Smooth muscle cell (in vitro differentiated cells): ENCODE measurements around the gene NCBP1. TPM values are rescaled to one million over a fixed set of nuclear protein-coding genes. Genes with fewer than 3 reads are reported as not detected.
A peak's percentile ranks its signal among the peaks of the same experiment; 100 is the strongest.
"Not testable (repeated sequence)": the region's sequence is repeated elsewhere in the genome, so short reads cannot be mapped to it uniquely, and the experiment has no call there.

Experiments
- DNase-seq: peaks from one replicate; lab custom pipeline; 2025; ENCODE audit not compliant: unreplicated experiment; lab: John Stamatoyannopoulos, UW
- H2AFZ ChIP-seq: fragments of 200-600 bp; sonication (generic); 2 replicates; pipeline ENCODE4 v1.6.0; 2016; ENCODE audit warnings: antibody characterized with exemption, low read depth, mild to moderate bottlenecking
- H3F3A ChIP-seq: fragments of 200-600 bp; sonication (generic); 2 replicates; pipeline ENCODE4 v1.6.0; 2017; ENCODE audit warnings: antibody characterized with exemption, low read depth
- H3K27ac ChIP-seq: fragments of 200-600 bp; sonication (generic); 2 replicates; pipeline ENCODE4 v1.5.1; 2016; ENCODE audit warnings: low read depth, mild to moderate bottlenecking
- H3K27me3 ChIP-seq: fragments of 200-600 bp; sonication (generic); 2 replicates; pipeline ENCODE4 v1.6.1; 2016; ENCODE audit warnings: low read depth, mild to moderate bottlenecking
- H3K36me3 ChIP-seq: fragments of 200-600 bp; sonication (generic); 2 replicates; pipeline ENCODE4 v1.5.1; 2016; ENCODE audit warnings: low read depth
- H3K4me1 ChIP-seq: fragments of 200-600 bp; sonication (generic); 2 replicates; pipeline ENCODE4 v1.5.1; 2016; ENCODE audit warnings: low read depth
- H3K4me2 ChIP-seq: fragments of 200-600 bp; sonication (generic); 2 replicates; pipeline ENCODE4 v1.6.0; 2016; ENCODE audit warnings: mild to moderate bottlenecking
- H3K4me3 ChIP-seq: fragments of 200-600 bp; sonication (generic); 2 replicates; pipeline ENCODE4 v1.5.1; 2016; ENCODE audit warnings: mild to moderate bottlenecking
- H3K79me2 ChIP-seq: fragments of 200-600 bp; sonication (generic); 2 replicates; pipeline ENCODE4 v1.6.0; 2016; ENCODE audit warnings: low read depth, mild to moderate bottlenecking
- H3K9ac ChIP-seq: fragments of 200-600 bp; sonication (generic); 2 replicates; pipeline ENCODE4 v1.6.0; 2016; ENCODE audit warnings: low read depth
- H3K9me3 ChIP-seq: fragments of 200-600 bp; sonication (generic); replicated peaks from 2 replicates; pipeline ENCODE4 v1.5.1; 2016; ENCODE audit warnings: low read depth
- H4K20me1 ChIP-seq: fragments of 200-600 bp; sonication (generic); 2 replicates; pipeline ENCODE4 v1.6.0; 2016; ENCODE audit warnings: low read depth
- CTCF ChIP-seq: fragments of 200-600 bp; sonication (generic); IDR thresholded peaks from 2 replicates; pipeline ENCODE4 v1.5.1; 2017; ENCODE audit warnings: borderline replicate concordance, mild to moderate bottlenecking, antibody characterized with exemption; ENCODE audit not compliant: insufficient read depth, poor library complexity, severe bottlenecking
- WGBS: methylation state at CpG from one replicate; pipeline ENCODE4 v1.1.7; 2016; ENCODE audit warnings: low lambda C conversion rate; 5-methylcytosine and 5-hydroxymethylcytosine counted together
- polyA plus RNA-seq: library from polyadenylated mRNA; unstranded; fragments of >200 nt; fragmentation: Nextera tagmentation; extraction: Ambion mirVana; gene quantifications from 2 replicates; pipeline ENCODE4 v1.2.1, GENCODE V29; 2016
- total RNA-seq: library from RNA; depleted of rRNA; stranded (reverse); fragments of >200 nt; gene quantifications from 2 replicates; pipeline ENCODE4 v1.2.3, GENCODE V29; 2014

The NCBP1 gene
- total and polyA plus RNA-seq, 2 experiments from 2014 or later: 21.2 to 29.5 TPM

DNA sequence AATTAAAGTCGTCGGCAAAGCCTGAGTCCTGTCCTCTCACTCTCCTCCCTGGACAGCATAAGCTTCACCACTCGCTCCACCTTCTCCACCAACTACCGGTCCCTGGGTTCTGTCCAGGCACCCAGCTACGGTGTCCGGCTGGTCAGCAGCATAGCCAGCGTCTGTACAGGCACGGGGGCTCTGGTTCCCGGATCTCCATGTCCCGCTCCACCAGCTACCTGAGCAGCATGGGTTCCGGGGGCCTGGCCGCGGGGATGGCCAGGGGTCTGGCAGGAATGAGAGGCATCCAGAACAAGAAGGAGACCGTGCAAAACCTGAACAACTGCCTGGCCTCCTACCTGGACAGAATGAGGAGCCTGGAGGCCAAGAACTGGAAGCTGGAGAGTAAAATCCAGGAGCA lies 65.2 kb downstream of the NCBP1 start:
- H3K36me3 ChIP-seq: no peaks in the 10 kb centered on the region
- H3K4me3 ChIP-seq: no peak overlapping the region
- no peaks in the 10 kb centered on the region for H3K27me3 ChIP-seq
- H4K20me1 ChIP-seq: peaks cover 22% of the 10 kb centered on the region
- H3K27ac ChIP-seq: no peak overlapping the region
- H3K4me1 ChIP-seq: peaks cover 16% of the 10 kb centered on the region
- no peak for TF ChIP-seq CTCF
- no peak overlapping the region for H2AFZ ChIP-seq
- no peaks in the 10 kb centered on the region for H3K9me3 ChIP-seq
- H3K79me2 ChIP-seq: peaks cover 21% of the 10 kb centered on the region
- no peak for DNase-seq
- WGBS: 93% methylated on average over 14 of the region's 14 CpGs
- H3F3A ChIP-seq: peaks cover 4% of the 10 kb centered on the region
- H3K9ac ChIP-seq: no peak overlapping the region
- H3K4me2 ChIP-seq: no peak overlapping the region

DNA sequence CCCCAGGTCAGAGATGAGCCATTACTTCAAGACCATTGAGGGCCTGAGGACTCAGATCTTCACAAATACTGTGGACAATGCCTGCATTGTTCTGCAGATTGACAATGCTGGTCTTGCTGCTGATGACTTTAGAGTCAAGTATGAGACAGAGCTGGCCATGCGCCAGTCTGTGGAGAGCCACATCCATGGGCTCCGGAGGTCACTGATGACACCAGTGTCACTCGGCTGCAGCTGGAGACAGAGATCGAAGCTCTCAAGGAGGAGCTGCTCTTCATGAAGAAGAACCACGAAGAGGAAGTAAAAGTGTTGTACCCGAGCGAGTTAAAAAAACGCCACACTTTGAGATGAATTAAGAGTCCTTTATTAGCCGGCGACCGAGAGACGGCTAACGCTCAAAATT lies 65.7 kb downstream of the NCBP1 start:
- not testable (repeated sequence) for H3K4me3 ChIP-seq, H3K9me3 ChIP-seq, H3K9ac ChIP-seq, H3F3A ChIP-seq, H3K36me3 ChIP-seq, H3K27ac ChIP-seq, DNase-seq, H2AFZ ChIP-seq, H3K4me2 ChIP-seq, H3K27me3 ChIP-seq
- WGBS: 55% methylated on average over 13 of the region's 13 CpGs
- Histone ChIP-seq H3K79me2 (peaks cover 18% of the 10 kb centered on the region), H4K20me1 (peaks cover 18% of the 10 kb centered on the region), H3K4me1 (peaks cover 16% of the 10 kb centered on the region)

- H3K27ac ChIP-seq, H3K9ac ChIP-seq, H3K36me3 ChIP-seq, H3K4me3 ChIP-seq, H2AFZ ChIP-seq, DNase-seq, H3F3A ChIP-seq, H3K9me3 ChIP-seq, H3K4me2 ChIP-seq, H3K27me3 ChIP-seq: not testable (repeated sequence)
- Histone ChIP-seq H3K79me2 (peaks cover 12% of the 10 kb centered on the region), H4K20me1 (peaks cover 13% of the 10 kb centered on the region), H3K4me1 (peaks cover 16% of the 10 kb centered on the region)
- WGBS: 81% methylated on average over 3 of the region's 3 CpGs
Measured at GRCh38 chr9:97699824-97700223, 66.2 kb downstream of the NCBP1 start.

DNA sequence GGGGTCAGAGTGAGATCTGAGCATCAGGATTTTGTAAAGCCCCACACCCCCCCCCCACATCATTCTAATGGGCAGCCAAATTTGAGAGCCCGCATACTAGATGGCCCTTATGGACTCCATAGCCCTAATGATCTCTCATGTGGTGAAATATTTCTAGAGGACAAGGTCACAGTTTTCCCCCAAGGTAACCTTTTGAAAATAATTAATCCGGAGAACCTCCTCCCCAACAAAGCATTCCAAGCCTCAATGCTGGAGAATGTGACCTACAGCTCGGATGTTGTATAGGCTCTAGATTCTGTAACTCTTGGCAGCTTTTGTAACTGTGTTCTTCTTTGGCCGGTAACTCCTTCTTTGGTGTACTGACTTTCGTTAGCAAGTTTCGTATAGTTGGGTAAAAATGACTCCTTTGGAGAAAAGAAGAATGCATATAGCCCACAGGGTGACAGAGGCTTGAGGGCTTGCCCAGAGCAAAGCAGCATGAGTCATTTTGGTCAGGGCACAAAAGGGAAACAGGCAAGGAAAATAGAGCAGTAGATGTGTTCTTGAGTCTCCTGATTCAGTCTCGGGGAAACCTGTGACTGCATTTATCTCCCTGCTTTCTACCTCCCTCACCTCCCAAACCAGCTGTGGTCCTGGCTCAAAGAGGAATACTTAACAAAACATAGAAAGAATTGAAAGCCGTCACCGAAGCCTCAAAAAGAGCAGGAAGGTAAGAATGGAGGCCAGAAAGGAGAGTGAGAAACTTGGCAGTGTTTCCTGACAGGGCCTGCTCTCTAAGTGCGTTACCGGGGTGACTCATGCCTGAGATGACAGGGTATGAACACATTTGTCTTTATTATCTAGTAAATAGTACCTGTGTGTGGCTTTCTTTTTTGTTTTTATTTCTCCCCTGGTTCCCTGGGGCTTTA lies 70.1 kb downstream of the NCBP1 start:
- no peak for DNase-seq
- Histone ChIP-seq H3F3A (peaks cover 5% of the 10 kb centered on the region), H3K9me3 (no peaks in the 10 kb centered on the region), H3K27me3 (no peaks in the 10 kb centered on the region), H3K9ac (peak overlapping the region; percentile 68), H3K36me3 (no peaks in the 10 kb centered on the region), H4K20me1 (no peaks in the 10 kb centered on the region), H3K79me2 (no peaks in the 10 kb centered on the region), H2AFZ (peak overlapping the region; percentile 68), H3K27ac (peak overlapping the region; percentile 93), H3K4me3 (no peak overlapping the region), H3K4me1 (no peaks in the 10 kb centered on the region), H3K4me2 (peak overlapping the region; percentile 54)
- no peak for TF ChIP-seq CTCF
- 47% methylated on average over 11 of the region's 11 CpGs for WGBS
